Measurements from ENCODE around the gene FGD2.

FGD2 gene

DNA sequence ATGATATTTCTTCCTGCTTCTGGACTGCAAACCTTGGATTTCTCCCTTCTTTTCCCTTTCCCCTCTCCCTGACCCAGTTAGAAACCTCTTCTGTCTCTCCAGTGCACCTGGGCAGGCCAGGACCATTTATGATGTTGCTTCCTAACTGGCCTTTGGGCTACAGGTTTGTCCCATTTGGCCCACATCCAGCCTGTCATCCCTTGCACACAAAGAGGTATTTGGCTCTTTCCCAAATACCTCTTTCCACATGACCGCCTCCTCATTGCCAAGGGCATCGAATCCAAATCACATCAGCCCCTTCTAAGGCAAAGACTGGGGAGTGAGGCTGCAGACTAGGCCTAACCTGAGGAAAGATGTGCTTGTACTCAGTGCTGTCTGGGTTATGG lies 13.6 kb downstream of the FGD2 start:
- peak; percentile 57 for DNase-seq

DNA sequence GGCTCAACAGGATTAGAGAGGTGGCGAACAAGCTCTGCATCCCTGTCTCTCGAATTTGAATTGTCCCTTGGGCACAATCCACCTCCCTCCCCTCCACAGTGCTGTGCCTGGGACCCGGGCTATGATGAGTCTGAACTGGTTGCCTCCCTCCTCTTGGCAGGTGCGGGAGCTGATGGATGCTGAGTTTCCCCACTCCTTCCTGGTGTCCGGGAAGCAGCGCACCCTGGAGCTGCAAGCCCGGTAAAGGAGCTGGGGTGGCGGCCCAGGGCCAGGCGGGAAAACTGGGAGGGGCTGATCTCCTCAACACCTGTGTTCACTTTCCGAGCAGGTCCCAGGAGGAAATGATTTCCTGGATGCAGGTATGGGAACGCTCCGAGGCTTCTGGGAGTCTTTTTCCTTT lies 14.9 kb downstream of the FGD2 start:
- no peak for DNase-seq

- DNase-seq = no peak
Observed at GRCh38 chr6:37020812-37021211, 15.4 kb downstream of the FGD2 start.

DNA sequence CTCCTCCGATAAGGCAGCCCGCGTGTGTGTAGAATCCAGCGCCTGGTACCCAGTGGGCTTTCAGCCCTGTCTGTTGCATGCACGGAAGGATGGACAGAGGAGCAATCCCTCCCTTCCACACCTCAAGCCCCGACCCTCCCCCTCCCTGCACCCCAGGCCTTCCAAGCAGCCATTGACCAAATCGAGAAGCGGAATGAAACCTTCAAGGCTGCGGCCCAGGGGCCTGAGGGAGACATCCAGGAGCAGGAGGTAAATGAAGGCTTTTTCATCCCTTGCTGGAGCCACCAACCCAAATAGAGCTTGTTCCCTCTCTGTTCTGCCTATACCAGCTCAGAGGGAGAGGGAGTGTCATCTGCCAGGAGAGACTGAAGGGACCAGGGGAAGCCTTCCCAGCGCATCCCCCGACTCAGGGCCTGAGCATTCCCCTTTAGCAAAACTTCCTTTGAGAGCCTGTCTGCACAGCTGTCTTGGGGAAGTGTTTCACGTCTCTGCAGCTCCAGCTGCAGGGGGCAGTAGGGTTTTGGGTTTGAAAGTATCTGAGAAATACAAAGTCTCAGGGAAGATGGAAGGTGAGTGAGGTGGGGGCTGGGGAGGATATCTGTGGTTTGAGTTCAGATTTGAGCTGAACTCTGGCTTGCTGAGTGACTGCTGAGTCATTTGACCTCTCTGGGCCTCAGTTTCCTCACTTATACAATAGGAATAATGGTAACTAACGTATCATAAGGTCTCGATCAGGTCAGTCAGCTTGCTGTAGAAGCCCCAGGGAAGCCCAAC lies 16.1 kb downstream of the FGD2 start:
- peak; percentile 42 for DNase-seq

DNA sequence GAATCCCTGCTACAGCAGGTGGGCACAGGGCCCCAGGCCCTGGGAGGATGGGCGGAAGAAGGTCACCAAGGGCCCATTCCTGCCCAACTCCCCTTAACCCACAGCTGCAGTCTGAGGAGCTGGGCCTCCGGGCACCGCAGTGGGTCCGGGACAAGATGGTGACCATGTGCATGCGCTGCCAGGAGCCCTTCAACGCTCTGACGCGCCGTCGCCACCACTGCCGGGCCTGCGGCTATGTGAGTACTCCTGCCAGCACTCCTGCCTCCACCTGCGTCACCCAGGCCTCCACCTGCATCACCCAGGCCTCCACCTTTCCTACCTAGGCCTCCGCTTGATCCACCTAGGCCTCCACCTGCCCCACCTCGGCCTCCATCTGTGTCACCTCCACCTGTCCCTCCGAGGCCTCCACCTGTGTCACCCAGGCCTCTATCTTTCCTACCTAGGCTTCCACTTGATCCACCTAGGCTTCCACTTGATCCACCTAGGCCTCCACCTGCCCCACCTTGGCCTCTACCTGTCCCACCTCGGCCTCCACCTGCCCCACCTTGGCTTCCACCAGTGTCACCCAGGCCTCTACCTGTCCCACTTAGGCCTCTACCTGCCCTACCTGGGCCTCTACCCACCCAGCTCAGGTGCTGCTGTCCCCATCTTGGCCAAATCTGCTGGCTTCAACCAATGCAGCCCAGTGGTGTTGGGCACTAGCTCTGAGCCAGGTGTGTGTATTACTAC lies 16.8 kb downstream of the FGD2 start:
- no peak for DNase-seq

GRCh38 chr6:37024656-37025337 lies 19.3 kb downstream of the FGD2 start:
- DNase-seq = no peak

- no peak for DNase-seq
Observed at GRCh38 chr6:37025621-37026466, 20.4 kb downstream of the FGD2 start.

DNA sequence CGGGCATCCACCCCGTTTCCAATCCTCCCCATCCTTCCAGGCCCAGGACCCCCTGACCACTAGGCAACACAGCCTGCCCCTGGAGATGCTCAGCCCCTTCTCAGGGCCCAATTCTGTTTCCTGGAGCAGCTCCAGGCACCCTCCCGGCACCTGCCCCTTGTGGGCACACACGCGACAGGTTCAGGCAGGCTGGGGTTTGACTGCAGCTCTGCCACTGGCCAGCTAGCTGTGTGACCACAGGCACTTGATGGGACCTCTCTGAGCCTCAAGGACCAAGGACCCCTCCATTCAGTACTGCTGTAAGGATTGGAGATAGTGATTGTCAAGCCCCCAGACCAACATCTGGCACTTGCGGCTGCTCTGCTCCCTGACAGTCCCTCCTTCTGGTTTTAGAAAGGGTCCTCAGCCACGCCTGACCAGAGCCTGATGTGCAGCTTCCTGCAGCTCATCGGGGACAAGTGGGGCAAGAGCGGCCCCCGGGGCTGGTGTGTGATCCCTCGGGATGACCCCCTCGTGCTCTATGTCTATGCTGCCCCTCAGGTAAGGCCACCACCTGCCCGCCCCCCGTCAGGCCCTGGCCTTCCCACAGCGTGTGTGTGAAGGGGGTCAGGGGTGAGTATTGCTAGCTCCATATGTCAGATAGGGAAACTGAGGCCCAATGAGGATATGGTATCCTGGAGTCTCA lies 21.7 kb downstream of the FGD2 start:
- DNase-seq = no peak

GRCh38 chr6:37027811-37028469 lies 22.5 kb downstream of the FGD2 start:
- DNase-seq = no peak

GRCh38 chr6:37029249-37029971 lies 24.0 kb downstream of the FGD2 start:
- peak; percentile 76 for DNase-seq

DNA sequence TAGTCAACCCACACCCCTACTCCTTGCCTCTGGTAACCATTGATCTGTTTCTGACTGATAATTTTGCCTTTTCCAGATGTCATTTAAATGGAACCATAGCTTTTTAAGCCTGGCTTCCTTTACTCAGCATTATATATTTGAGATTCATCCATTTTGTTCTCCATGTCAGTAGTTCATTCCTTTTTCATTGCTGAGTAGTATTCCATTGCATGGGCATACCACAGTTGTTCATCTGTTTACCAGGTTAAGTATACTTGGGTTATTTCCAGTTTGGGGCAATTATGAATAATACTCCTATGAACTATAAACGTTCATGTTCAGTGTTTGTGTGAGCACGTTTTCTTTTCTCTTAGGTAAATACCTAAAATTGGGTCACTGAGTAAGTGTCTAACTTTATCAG lies 25.1 kb downstream of the FGD2 start:
- DNase-seq = no peak

DNA sequence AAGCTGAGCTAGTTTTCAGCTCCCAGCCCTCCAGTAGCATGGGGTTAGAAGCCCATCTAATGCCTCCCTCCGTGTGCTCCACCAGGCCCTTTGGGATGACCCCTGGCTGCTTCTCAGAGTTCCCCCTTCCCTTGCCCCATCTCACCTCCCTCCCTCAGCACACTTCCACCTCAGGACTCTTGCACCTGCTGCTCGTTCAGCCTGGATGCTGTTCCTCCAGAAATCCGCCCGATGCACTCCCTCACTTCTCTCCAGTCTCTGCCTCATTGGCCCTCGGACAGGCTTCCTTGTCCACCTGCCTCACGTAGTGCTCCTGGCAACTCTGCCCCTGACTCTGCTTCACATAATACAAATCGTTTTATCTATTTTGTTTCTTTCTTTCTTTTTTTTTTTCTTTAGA lies 26.8 kb downstream of the FGD2 start:
- DNase-seq = no peak

- no peak for DNase-seq
Observed at GRCh38 chr6:37033255-37033654, 27.8 kb downstream of the FGD2 start.

- DNase-seq = no peak
Observed at GRCh38 chr6:37033819-37034795, 28.7 kb downstream of the FGD2 start.

GRCh38 chr6:37036146-37036545 lies 30.7 kb downstream of the FGD2 start:
- DNase-seq = no peak

DNA sequence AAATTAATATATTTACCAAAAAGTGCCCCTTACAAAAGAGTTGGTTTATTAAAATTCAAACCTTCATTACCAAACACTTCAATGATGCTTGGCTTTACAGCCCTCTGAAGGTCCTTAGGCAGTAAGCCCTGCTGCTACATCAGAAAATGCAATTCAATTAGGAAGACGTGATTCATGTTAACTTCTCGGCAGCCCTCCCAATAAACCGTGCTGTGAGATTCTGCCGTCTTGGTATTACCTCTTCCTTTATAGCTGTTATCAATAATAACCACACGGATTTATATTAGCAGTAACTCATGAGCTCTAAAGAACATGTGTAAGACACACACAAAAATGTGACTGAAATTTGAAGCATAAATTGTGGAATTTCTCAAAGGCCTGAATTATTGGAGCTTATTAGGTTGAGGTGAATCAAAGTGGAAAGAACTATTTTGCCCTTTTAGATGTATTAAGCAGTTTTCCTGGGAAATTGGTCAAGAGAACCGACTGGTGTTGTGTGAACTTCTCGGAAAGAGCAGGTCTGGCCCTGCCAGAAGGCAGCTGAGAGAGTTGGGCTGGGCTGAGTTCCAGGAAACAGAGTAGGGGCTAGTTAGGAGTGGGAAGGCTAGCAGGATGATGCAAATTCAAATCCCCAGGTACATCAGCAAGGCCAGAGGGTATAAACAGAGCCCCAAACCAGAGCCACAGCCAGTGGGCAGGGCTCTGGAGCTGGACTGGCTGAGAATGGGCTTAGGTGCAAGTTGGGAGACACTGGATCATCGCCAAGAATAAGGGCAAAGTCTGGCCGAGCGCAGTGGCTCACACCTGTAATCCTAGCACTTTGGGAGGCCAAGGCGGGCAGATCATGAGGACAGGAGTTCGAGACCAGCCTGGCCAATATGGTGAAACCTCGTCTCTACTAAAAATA lies 33.1 kb downstream of the FGD2 start:
- peak; percentile 35 for DNase-seq

GRCh38 chr6:37039958-37040357 lies 34.5 kb downstream of the FGD2 start:
- no peak for DNase-seq

DNA sequence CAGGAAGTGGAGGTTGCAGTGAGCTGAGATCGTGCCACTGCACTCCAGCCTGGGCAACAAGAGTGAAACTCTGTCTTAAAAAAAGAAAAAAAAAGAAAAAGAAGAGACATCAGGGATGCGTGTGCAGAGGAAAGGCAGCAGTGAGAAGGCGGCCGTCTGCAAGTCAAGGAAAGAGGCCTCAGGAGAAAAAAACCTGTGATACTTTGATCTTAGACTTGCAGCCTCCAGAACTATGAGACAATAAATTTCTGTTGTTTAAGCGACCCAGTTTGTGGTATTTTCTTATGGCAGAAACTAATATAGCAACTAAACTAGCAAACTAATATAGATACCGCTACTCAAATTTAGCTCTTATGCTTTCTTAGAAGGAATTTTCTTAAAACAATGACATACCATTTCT lies 36.1 kb downstream of the FGD2 start:
- DNase-seq = no peak

DNA sequence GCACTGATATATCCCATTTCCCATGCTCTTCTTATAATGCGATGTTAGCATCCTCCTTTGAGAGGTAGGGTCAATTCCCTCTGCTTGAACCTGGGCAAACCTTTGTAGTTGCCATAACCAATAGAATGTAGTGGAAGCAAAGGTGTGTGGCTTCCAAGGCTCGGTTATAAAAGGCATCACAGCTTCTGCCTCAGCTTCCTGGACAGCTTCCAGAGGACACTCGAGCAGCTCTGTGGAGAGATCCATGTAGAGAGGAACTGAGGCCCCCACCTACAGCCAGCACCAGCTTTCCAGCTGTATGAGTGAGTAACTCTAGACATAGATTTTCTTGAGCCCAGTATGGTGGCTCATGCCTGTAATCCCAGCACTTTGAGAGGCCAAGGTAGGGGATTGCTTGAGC lies 36.7 kb downstream of the FGD2 start:
- DNase-seq = no peak

Measured in eye (tissue), 1 donor.